ENCODE data around the gene UBE2E2.
A peak's percentile ranks its signal among the peaks of the same experiment; 100 is the strongest.

The UBE2E2 gene

DNA sequence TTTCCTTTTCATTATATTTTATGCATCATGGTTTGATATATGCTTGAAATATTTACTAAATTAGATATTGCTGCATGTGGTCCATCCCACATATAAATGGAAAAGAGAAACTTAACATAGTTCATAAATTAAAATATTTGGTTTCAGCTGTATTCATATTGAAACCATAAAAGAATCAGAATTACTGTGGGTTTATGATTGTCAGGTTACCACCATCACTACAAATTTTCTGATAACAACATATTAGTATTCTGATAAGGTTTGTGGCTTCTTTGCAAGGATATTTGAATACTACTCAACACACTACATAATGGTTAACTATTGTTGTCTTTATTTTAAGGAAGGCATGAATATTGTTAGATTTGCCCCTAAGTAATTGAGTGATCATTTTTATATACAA, 235.5 kb downstream of the UBE2E2 start:
- Histone ChIP-seq H3K4me3 (no peak overlapping the region), H4K20me1 (no peaks in the 10 kb centered on the region), H3K27ac (no peak overlapping the region), H3K4me1 (peaks cover 55% of the 10 kb centered on the region), H3K9ac (no peak overlapping the region), H3K36me3 (no peaks in the 10 kb centered on the region), H3K4me2 (no peak overlapping the region), H3K27me3 (no peaks in the 10 kb centered on the region), H3K9me3 (peaks cover 12% of the 10 kb centered on the region; the same call in 1 of the 2 replicates)
- TF ChIP-seq Cebpa-rat (IDR thresholded peaks at IDR 0.05), result no peak

DNA sequence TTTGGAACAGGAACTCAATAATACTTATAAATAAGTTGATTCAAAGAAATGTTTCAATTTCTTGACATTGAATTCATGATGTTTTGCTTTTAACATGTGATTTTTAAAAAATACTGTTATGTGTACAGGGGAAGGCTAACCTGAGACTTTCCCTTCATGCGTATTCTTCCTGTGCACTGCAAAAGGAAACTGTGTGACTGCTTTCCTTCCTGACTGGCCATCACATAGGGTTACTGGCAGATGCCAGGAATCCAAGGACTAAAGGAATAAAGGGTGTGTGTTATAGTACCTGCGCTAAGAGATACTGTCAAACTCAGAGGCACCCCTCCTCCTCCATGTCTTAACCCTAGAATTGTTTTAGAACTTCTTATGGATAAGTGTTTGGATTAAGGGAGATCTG, 236.0 kb downstream of the UBE2E2 start:
- H3K4me2 ChIP-seq, result peak overlapping the region; percentile 35
- no peaks in the 10 kb centered on the region for H4K20me1 ChIP-seq
- peaks cover 55% of the 10 kb centered on the region for H3K4me1 ChIP-seq
- no peaks in the 10 kb centered on the region for H3K27me3 ChIP-seq
- H3K27ac ChIP-seq, result no peak overlapping the region
- H3K9ac ChIP-seq, result no peak overlapping the region
- TF ChIP-seq Cebpa-rat (IDR thresholded peaks at IDR 0.05), result no peak
- H3K36me3 ChIP-seq, result no peaks in the 10 kb centered on the region
- peaks cover 12% of the 10 kb centered on the region; the same call in 1 of the 2 replicates for H3K9me3 ChIP-seq
- H3K4me3 ChIP-seq, result no peak overlapping the region

DNA sequence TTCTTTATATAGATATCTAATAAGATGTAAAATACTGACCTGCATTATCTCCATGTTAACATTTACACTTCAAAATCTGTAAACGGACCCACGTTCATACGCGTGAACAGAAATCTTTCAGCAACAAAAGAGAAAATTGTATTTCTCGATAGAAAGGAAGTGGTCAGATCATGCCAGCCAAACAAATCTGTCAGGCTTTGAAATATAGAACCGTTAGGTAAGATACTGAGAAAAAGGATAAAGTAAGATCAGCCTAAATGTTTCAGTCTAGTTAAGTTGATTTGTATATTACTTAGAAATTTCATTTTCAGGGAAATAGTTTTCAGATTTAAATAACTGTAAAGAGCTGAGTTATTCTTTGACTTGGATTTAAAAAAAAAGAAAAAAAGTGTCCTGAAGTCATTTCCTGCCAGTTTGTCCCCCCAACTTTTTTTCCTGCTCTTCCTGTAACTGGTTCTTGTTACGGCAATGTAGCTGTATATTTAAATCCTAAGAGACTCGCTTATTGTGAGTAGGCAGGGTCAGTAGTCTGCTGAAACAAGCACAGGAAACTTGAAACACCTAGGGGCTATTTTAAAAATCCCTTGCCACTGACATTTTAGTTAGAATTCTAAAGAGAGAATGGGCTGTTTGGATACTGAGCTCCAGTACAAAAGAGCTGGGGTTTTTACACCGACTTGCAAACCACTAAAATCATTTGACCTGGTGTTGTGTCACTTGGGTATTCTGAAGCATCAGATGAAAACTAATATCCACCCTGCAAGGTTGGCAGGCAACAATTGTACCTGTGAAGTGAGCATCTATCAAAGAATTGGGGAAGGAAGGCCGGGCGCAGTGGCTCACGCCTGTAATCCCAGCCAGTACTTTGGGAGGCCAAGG, 237.5 kb downstream of the UBE2E2 start:
- Histone ChIP-seq H4K20me1 (no peaks in the 10 kb centered on the region), H3K36me3 (no peaks in the 10 kb centered on the region), H3K27me3 (no peaks in the 10 kb centered on the region), H3K4me3 (no peak overlapping the region), H3K9me3 (peaks cover 15% of the 10 kb centered on the region; the same call in 1 of the 2 replicates), H3K27ac (peak overlapping the region; percentile 40; the same call in 1 of the 2 replicates), H3K4me2 (peak overlapping the region; percentile 57), H3K9ac (no peak overlapping the region), H3K4me1 (peaks cover 41% of the 10 kb centered on the region)
- no peak for TF ChIP-seq Cebpa-rat (IDR thresholded peaks at IDR 0.05)

DNA sequence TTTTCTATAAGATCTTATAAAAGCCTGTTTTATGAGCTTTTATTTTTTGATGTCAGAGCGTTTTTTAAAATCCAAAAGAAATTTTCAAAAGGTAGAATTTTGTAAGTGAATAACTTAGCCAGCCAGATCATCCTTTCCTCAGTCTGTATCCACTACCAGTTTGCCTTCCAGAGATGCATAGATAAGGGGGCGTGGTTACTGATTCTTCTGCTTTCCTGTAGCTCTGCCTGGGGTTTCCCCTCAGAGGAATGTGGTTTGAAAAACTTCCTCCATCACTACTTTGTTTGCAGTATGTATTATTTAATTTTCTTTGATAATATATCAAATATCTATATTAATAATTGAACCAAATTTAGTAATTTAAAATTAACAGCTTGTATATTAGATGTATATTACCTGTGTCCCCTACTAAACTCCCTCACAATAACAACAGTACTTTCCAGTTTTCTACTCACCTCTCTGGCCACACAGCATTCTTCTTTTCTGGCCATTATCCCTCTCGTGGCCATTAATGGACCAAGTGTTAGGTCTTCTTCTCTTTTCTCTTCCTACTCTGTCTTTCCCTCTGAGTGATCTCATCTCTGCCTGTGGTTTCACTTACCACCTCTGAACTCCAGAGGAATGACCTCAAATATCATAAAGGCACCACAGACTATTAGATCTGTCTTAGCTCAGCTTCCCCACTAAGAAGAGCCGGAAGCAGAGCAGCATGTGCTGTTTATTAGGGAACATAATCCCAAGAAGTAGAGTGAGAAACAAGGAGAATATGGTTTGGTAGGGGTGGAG, 239.7 kb downstream of the UBE2E2 start:
- Histone ChIP-seq H3K9ac (no peak overlapping the region), H3K36me3 (no peaks in the 10 kb centered on the region), H3K4me3 (no peak overlapping the region), H3K27me3 (no peaks in the 10 kb centered on the region), H3K9me3 (peaks cover 3% of the 10 kb centered on the region; the same call in 1 of the 2 replicates), H3K4me1 (peaks cover 36% of the 10 kb centered on the region), H3K27ac (no peak overlapping the region), H3K4me2 (peak overlapping the region; percentile 58), H4K20me1 (no peaks in the 10 kb centered on the region)
- TF ChIP-seq Cebpa-rat (IDR thresholded peaks at IDR 0.05), result no peak

DNA sequence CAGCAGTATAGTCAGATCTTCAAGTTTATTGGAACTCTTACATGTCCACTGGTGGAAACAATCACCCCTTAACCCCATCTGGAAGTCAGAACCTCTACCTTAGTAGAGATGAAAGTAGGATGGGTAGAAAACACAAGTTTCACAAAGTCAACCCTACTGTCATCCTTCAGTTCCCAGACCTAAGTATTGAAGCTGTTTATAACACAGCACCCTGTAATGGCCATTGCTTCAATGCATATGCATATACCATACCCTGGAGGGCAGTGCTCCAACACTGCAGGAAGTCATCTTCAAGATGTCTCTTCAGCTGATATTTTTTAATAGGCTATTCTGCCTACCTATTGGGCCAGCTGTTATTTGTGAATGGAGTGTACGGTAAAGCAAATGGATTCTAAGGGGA, 241.3 kb downstream of the UBE2E2 start:
- Histone ChIP-seq H3K4me3 (no peak overlapping the region), H3K9me3 (peaks cover 3% of the 10 kb centered on the region; the same call in 1 of the 2 replicates), H3K27me3 (no peaks in the 10 kb centered on the region), H3K4me1 (peaks cover 31% of the 10 kb centered on the region), H3K27ac (no peak overlapping the region), H3K36me3 (no peaks in the 10 kb centered on the region), H3K9ac (no peak overlapping the region), H4K20me1 (no peaks in the 10 kb centered on the region), H3K4me2 (no peak overlapping the region)
- TF ChIP-seq Cebpa-rat (IDR thresholded peaks at IDR 0.05), result no peak

DNA sequence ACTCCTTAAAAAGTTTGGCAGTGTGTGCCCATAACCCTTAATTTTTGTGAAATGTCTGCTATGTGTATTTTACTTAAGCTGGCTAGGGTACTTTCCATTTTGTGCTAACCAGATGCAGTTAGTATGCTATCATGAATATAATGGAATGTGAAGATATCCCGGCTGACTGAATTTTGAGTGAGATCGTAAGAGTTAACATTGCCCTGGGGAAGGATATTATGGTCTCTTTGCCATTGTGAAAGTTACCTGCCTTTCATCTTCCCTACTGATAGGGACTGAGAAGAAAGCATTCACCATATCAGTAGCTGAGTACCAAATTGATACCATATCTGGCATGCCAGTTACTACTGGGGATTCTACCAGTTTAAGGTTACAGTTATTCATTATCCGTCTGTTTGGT, 243.2 kb downstream of the UBE2E2 start:
- no peak overlapping the region for H3K4me3 ChIP-seq
- no peaks in the 10 kb centered on the region for H4K20me1 ChIP-seq
- no peak overlapping the region for H3K4me2 ChIP-seq
- peaks cover 3% of the 10 kb centered on the region; the same call in 1 of the 2 replicates for H3K9me3 ChIP-seq
- H3K4me1 ChIP-seq, result peaks cover 16% of the 10 kb centered on the region
- H3K9ac ChIP-seq, result no peak overlapping the region
- H3K27me3 ChIP-seq, result no peaks in the 10 kb centered on the region
- H3K27ac ChIP-seq, result no peak overlapping the region
- H3K36me3 ChIP-seq, result no peaks in the 10 kb centered on the region
- TF ChIP-seq Cebpa-rat (IDR thresholded peaks at IDR 0.05), result no peak

DNA sequence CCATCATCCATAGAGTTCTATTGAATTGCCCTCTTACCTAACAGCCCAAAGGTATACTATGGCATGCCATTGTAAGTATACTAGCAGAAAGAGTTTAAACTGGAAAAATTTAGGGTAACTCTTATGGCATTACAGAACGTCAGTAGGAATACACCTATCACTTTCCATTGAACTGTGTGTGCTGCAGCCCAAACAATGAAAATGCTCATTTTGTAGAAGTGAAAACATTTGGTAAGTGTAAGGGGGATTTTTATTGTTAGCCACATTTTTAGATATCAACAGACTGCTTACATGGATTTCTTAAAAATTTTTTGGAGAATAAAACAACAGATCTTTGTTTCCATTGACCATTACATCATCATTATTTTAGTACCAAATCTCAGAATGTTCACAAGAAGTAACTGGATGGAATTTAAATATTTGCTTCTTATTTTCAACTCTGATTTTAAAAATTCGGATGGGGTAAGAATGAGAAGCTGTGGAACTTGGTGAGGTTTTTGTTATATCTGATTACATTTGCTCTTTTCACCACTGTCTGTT, 245.9 kb downstream of the UBE2E2 start:
- no peaks in the 10 kb centered on the region for H3K27me3 ChIP-seq
- TF ChIP-seq Cebpa-rat (IDR thresholded peaks at IDR 0.05), result no peak
- no peaks in the 10 kb centered on the region for H3K4me1 ChIP-seq
- no peak overlapping the region for H3K4me2 ChIP-seq
- H3K4me3 ChIP-seq, result no peak overlapping the region
- H3K27ac ChIP-seq, result no peak overlapping the region
- peaks cover 3% of the 10 kb centered on the region; the same call in 1 of the 2 replicates for H3K9me3 ChIP-seq
- H3K36me3 ChIP-seq, result no peaks in the 10 kb centered on the region
- no peak overlapping the region for H3K9ac ChIP-seq
- H4K20me1 ChIP-seq, result no peaks in the 10 kb centered on the region

DNA sequence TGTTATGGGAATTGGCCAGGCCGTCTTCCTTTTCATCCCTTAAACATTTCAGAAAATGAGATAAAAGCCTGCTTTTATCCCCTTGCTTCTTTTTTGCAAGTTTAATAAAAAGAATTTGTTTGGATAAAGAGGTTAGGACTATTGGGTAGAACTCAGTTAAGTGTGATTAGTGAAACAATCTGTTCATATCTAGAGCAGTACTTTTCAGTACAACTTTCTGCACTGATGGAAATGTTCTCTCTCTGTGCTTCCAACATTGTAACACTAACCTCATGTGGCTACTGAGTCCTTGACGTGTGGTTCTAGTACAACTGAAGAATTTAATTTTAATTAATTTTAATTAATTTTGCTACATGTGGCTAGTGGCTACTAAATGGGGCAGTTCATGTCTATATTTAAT, 246.9 kb downstream of the UBE2E2 start:
- no peak overlapping the region for H3K4me2 ChIP-seq
- no peaks in the 10 kb centered on the region for H3K36me3 ChIP-seq
- H3K4me1 ChIP-seq, result no peaks in the 10 kb centered on the region
- H4K20me1 ChIP-seq, result no peaks in the 10 kb centered on the region
- no peak overlapping the region for H3K27ac ChIP-seq
- H3K9me3 ChIP-seq, result 0 out of 2 replicates have a peak, but pooled peaks cover under 1% of the 10 kb centered on the region
- no peak for TF ChIP-seq Cebpa-rat (IDR thresholded peaks at IDR 0.05)
- H3K9ac ChIP-seq, result no peak overlapping the region
- no peaks in the 10 kb centered on the region for H3K27me3 ChIP-seq
- no peak overlapping the region for H3K4me3 ChIP-seq

DNA sequence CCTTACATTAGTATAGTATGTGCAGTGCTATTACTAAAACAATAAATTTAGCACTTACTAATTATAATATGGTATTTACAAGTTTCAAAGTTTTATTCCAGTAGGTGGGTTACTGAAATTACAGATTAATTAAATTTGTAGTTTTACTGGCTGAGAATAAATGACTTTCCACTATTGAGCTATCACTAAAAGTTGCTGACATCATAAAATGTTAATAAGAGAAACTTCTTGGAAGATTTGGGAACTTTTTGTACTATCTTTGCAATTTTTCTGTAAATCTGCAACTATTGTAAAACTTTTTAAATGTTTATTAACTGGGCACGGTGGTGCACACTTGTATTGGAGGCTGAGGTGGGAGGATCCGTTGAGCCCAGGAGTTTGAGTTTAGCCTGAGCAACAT, 247.7 kb downstream of the UBE2E2 start:
- no peak for TF ChIP-seq Cebpa-rat (IDR thresholded peaks at IDR 0.05)

More for the DNA sequence above, 247.7 kb downstream of the UBE2E2 start:
- no peak overlapping the region for H3K9ac ChIP-seq
- no peaks in the 10 kb centered on the region for H3K36me3 ChIP-seq
- no peak overlapping the region for H3K4me2 ChIP-seq
- no peak overlapping the region for H3K4me3 ChIP-seq
- no peaks in the 10 kb centered on the region for H3K27me3 ChIP-seq
- H3K9me3 ChIP-seq, result peaks cover 7% of the 10 kb centered on the region; the same call in 1 of the 2 replicates
- H3K27ac ChIP-seq, result no peak overlapping the region
- H4K20me1 ChIP-seq, result no peaks in the 10 kb centered on the region
- no peaks in the 10 kb centered on the region for H3K4me1 ChIP-seq

All from BLaER1 (cell line).